OCI-LY1 (cell line): ENCODE measurements around the gene PRXL2B.

Source experiments
- CTCF ChIP-seq: fragments of 200-600 bp; sonication (generic), shearing (Covaris generic); IDR thresholded peaks from 2 replicates; pipeline ENCODE4 v1.5.1; 2017; ENCODE audit warnings: mild to moderate bottlenecking, antibody characterized with exemption, low read length, moderate library complexity, mixed read lengths
- EZH2 ChIP-seq: fragments of 200-600 bp; sonication (generic), shearing (Covaris generic); IDR thresholded peaks from 2 replicates; pipeline ENCODE4 v1.8.0; 2017; ENCODE audit warnings: borderline replicate concordance, mixed run types, mild to moderate bottlenecking, antibody characterized with exemption, low read length, moderate library complexity, mixed read lengths

GRCh38 chr1:2611621-2612437 is 25.3 kb downstream of the PRXL2B start:
- TF ChIP-seq CTCF (no peak), EZH2 (no peak)
